LHCN-M2 (cell line): Measurements from ENCODE around the gene GUCY2D. TPM values are rescaled to one million over a fixed set of nuclear protein-coding genes. Genes with fewer than 3 reads are reported as not detected.

Experiments
- DNase-seq: peaks from one replicate; pipeline ENCODE4 v3.0.0-alpha.2; 2012; ENCODE audit warnings: low read depth
- total RNA-seq: library from RNA; depleted of rRNA; stranded (reverse); fragments of >200 nt; gene quantifications from 2 replicates; pipeline ENCODE4 v1.2.3, GENCODE V29; 2014

GUCY2D gene
- total RNA-seq, 1 experiment from 2014 or later = not detected

GRCh38 chr17:7992516-7992915 lies 9.9 kb upstream of the GUCY2D start:
- DNase-seq = peak; percentile 70

- DNase-seq = no peak
Measured at GRCh38 chr17:7992924-7993323, 9.5 kb upstream of the GUCY2D start.

- no peak for DNase-seq
Measured at GRCh38 chr17:7993972-7994589, 8.3 kb upstream of the GUCY2D start.

GRCh38 chr17:7995724-7996123 lies 6.7 kb upstream of the GUCY2D start:
- no peak for DNase-seq

- peak; percentile 51 for DNase-seq
Measured at GRCh38 chr17:7997186-7997585, 5.2 kb upstream of the GUCY2D start.

- DNase-seq = no peak
Measured at GRCh38 chr17:8002721-8003593, 542 bp downstream of the GUCY2D start.

GRCh38 chr17:8003594-8004181 lies 1.3 kb downstream of the GUCY2D start:
- no peak for DNase-seq

- no peak for DNase-seq
Measured at GRCh38 chr17:8004899-8005298, 2.5 kb downstream of the GUCY2D start.

GRCh38 chr17:8005357-8005756 lies 2.9 kb downstream of the GUCY2D start:
- no peak for DNase-seq

- no peak for DNase-seq
Measured at GRCh38 chr17:8005967-8006730, 3.7 kb downstream of the GUCY2D start.

GRCh38 chr17:8006836-8007680 lies 4.6 kb downstream of the GUCY2D start:
- no peak for DNase-seq

GRCh38 chr17:8007836-8008235 lies 5.4 kb downstream of the GUCY2D start:
- no peak for DNase-seq

- DNase-seq = no peak
Measured at GRCh38 chr17:8012045-8012580, 9.7 kb downstream of the GUCY2D start.

- DNase-seq = no peak
Measured at GRCh38 chr17:8012996-8013640, 10.7 kb downstream of the GUCY2D start.

GRCh38 chr17:8013731-8014557 lies 11.5 kb downstream of the GUCY2D start:
- DNase-seq = no peak

GRCh38 chr17:8014558-8014850 lies 12.1 kb downstream of the GUCY2D start:
- no peak for DNase-seq

- DNase-seq = no peak
Measured at GRCh38 chr17:8015236-8015956, 13.0 kb downstream of the GUCY2D start.

- no peak for DNase-seq
Measured at GRCh38 chr17:8015957-8016631, 13.7 kb downstream of the GUCY2D start.
